Liver (tissue), 3 donors: Measurements from ENCODE around the gene FAM20C.

Experiments used
- ATF3 ChIP-seq: IDR thresholded peaks from 2 replicates; pipeline ENCODE4 v1.6.1; 2016; ENCODE audit warnings: antibody characterized with exemption
- FOXA1 ChIP-seq: IDR thresholded peaks from 2 replicates; pipeline ENCODE4 v1.6.1; 2016; ENCODE audit warnings: antibody characterized with exemption
- GABPA ChIP-seq, 2 donors: IDR thresholded peaks in 1 of 2; conservative IDR thresholded peaks in 1 of 2; 2 replicates each; pipeline ENCODE4 v1.6.1; 2016; ENCODE audit warnings: antibody characterized with exemption in 2 of 2, mild to moderate bottlenecking in 1 of 2, moderate library complexity in 1 of 2
- HNF4A ChIP-seq, 2 donors: conservative IDR thresholded peaks; 2 replicates each; pipeline ENCODE4 v1.6.1; 2016; ENCODE audit warnings: antibody characterized with exemption in 2 of 2, mild to moderate bottlenecking in 2 of 2
- MAX ChIP-seq: IDR thresholded peaks from 2 replicates; pipeline ENCODE4 v1.6.1; 2016; ENCODE audit warnings: antibody characterized with exemption
- RXRA ChIP-seq, 2 donors: IDR thresholded peaks; 2 replicates each; pipeline ENCODE4 v1.6.1; 2017 to 2018; ENCODE audit warnings: antibody characterized with exemption in 2 of 2, mild to moderate bottlenecking in 1 of 2
- SP1 ChIP-seq: IDR thresholded peaks from 2 replicates; pipeline ENCODE4 v1.6.1; 2018; ENCODE audit warnings: antibody characterized with exemption, mild to moderate bottlenecking
- TAF1 ChIP-seq: conservative IDR thresholded peaks from 2 replicates; pipeline ENCODE4 v1.6.1; 2016; ENCODE audit warnings: antibody characterized with exemption, mild to moderate bottlenecking
- YY1 ChIP-seq: IDR thresholded peaks from 2 replicates; pipeline ENCODE4 v1.6.1; 2016; ENCODE audit warnings: antibody characterized with exemption, mild to moderate bottlenecking
- TF ChIP-seq, protein P1 (sequence below): fragments of 150-350 bp; IDR thresholded peaks from 2 replicates; pipeline ENCODE4 v1.5.1; 2017; ENCODE audit warnings: improper control_type of control experiment, low read depth, low read length; ENCODE audit not compliant: missing input control
- TF ChIP-seq, protein P2 (sequence below): IDR thresholded peaks from 2 replicates; pipeline ENCODE4 v1.6.1; 2016; ENCODE audit warnings: antibody characterized with exemption, mild to moderate bottlenecking
- donor health status: healthy.
- donor health status: healthy.

DNA sequence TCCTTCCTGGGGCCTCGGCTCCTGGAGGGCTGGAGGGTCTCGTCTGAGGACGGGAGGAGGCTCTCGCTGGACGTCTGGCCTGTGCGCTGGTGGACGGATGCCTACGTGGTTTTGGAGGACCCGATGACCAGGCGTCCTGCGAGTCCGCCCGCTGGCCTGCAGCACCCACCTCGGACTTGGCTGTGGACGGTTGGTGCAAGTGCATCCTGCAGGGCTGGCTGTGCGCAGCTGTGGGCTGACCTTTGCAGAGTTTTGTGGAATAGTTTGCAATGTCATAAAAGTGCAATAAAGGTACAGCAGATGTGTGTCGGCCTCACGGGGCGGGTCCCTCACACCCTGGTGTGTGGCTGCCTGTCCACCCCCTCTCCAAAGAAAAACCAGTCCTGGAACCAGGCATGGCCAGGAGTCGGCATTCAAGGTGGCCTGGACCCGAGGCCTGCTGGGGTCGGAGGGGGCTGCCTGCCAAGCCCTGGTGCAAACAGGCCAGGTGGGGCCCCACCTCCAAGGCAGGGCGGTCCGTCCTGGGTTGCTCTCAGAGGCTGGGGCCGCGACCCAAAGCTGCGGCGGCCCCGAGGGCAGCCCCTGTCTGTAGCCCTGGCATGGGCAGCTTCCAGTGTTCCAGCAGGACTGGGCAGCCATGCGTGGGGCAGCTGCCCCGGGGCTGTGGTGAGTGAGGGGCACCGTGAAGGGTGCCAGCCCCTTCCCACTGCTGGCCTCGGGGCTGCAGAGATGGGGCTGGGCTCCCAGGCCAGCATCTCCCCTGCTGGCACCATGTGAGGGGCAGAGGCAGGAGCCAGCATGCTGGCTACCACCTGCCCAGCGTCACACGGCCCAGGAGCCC, 68.3 kb downstream of the FAM20C start:
- TF ChIP-seq GABPA (IDR thresholded peaks at IDR 0.05 in 1 of 2, conservative IDR thresholded peaks at IDR 0.05 in 1 of 2): no peak
- TF ChIP-seq, protein P1, sequence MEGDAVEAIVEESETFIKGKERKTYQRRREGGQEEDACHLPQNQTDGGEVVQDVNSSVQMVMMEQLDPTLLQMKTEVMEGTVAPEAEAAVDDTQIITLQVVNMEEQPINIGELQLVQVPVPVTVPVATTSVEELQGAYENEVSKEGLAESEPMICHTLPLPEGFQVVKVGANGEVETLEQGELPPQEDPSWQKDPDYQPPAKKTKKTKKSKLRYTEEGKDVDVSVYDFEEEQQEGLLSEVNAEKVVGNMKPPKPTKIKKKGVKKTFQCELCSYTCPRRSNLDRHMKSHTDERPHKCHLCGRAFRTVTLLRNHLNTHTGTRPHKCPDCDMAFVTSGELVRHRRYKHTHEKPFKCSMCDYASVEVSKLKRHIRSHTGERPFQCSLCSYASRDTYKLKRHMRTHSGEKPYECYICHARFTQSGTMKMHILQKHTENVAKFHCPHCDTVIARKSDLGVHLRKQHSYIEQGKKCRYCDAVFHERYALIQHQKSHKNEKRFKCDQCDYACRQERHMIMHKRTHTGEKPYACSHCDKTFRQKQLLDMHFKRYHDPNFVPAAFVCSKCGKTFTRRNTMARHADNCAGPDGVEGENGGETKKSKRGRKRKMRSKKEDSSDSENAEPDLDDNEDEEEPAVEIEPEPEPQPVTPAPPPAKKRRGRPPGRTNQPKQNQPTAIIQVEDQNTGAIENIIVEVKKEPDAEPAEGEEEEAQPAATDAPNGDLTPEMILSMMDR: no peak
- TF ChIP-seq TAF1: no peak
- TF ChIP-seq, protein P2, sequence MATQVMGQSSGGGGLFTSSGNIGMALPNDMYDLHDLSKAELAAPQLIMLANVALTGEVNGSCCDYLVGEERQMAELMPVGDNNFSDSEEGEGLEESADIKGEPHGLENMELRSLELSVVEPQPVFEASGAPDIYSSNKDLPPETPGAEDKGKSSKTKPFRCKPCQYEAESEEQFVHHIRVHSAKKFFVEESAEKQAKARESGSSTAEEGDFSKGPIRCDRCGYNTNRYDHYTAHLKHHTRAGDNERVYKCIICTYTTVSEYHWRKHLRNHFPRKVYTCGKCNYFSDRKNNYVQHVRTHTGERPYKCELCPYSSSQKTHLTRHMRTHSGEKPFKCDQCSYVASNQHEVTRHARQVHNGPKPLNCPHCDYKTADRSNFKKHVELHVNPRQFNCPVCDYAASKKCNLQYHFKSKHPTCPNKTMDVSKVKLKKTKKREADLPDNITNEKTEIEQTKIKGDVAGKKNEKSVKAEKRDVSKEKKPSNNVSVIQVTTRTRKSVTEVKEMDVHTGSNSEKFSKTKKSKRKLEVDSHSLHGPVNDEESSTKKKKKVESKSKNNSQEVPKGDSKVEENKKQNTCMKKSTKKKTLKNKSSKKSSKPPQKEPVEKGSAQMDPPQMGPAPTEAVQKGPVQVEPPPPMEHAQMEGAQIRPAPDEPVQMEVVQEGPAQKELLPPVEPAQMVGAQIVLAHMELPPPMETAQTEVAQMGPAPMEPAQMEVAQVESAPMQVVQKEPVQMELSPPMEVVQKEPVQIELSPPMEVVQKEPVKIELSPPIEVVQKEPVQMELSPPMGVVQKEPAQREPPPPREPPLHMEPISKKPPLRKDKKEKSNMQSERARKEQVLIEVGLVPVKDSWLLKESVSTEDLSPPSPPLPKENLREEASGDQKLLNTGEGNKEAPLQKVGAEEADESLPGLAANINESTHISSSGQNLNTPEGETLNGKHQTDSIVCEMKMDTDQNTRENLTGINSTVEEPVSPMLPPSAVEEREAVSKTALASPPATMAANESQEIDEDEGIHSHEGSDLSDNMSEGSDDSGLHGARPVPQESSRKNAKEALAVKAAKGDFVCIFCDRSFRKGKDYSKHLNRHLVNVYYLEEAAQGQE: no peak
- TF ChIP-seq ATF3: no peak
- TF ChIP-seq MAX: no peak
- TF ChIP-seq YY1: no peak
- no peak for TF ChIP-seq RXRA (IDR thresholded peaks at IDR 0.05)
- TF ChIP-seq FOXA1: no peak
- no peak for TF ChIP-seq HNF4A (conservative IDR thresholded peaks at IDR 0.05)
- no peak for TF ChIP-seq SP1
